GM04504 (cell line): ENCODE data around the gene SKI.

ENCODE experiments used
- DNase-seq: peaks from one replicate; pipeline ENCODE4 v3.0.0-alpha.2; 2012; ENCODE audit warnings: low read depth

Gene SKI

GRCh38 chr1:2229911-2230731 is 2.0 kb downstream of the SKI start:
- no peak for DNase-seq

DNA sequence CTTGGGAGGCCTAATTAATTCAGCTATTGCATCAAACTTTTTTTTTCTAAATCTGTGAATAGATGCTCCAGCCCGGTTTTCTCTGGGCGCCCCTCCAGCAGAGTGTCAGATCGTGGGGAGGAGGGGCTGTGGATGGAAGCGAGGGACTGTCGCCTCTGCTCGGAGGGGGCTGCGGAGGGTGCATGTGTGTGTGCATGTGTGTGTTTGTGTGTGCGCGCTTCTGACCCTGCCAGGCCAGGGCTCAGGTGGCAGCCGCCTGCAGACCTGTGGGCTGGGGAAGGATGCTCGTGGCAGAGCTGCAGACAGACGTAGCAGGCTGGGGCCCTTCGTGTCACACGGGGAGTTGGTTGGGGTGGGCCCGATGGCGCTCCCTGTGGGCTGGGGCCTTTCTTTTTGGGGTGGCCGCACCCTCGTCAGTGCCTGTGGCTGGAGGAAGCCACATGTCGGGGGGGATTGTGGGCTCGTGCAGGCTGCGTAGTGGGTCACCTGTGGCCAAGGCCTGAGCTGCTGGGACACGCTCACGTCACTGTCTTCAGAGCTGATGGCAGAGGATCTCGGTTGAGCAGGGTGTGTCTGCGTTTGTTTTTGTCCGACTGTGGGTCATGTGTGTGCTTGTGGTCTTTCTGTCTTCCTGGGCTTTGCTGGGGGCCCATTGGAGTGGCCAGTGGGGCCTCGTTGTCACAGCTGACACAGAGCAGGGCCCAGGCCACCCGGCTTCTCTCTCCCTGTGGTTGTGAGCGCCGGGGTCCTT is 2.8 kb downstream of the SKI start:
- no peak for DNase-seq

- no peak for DNase-seq
Measured at GRCh38 chr1:2231532-2232254, 3.6 kb downstream of the SKI start.

- no peak for DNase-seq
Measured at GRCh38 chr1:2232255-2232915, 4.3 kb downstream of the SKI start.

GRCh38 chr1:2232916-2233438 is 4.9 kb downstream of the SKI start:
- DNase-seq: no peak

DNA sequence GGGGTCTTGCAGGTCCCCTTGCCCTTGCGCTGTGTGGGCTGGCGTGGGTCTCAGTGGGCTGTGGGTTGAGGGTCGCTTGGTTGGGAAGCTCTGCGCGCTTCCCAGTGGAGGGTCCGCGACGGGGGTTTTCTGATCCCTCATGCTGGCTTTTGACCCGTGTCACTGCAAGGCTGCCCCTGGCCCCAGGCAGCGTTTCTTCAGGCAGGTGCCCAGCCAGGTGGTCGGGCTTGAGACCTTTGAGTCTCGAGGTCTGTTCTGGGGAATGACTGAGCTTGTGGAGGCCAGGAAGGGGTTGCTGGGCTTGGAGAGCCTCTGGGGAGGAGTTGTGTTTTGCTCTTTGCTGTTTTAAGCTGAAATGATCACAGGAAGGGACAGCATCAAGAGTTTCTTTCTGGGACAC is 5.3 kb downstream of the SKI start:
- no peak for DNase-seq

DNA sequence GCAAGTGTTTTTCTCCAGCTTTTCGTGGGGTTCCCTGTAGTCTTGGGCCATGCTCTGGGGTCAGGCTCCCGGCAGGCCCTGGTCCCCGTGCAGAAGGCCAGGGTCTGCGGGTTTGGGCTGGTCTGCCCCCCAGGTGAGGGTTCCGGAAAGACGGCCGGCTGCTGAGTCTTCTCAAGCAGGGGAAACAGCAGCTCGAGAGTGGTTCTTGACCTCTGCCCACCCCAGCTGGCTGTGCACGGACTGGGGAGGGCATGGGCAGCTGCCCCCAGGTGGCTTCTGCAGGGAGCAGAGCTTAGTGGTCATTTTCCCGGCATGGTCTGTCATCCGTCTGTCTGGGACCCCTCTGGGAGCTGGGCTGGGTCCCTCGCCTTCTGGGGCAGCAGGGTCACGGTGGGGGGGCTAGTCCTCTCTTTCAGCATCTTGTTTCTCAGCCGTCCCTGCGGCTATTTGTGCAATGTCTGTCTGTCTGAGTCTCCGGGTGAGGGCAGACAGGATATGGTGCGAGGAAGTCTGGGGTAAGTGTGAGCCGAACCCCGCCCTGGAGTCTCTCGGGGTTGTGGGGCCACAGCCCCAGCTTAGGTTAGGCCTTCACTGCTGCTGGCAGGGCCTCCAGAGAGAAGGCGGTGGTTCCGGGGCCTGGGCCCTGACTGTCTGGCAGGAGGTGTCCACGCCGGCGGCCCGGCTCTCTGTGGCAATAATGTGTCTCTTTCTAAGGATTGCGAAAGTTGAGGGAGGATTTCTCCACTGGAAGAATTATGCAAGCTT is 6.1 kb downstream of the SKI start:
- peak; percentile 91 for DNase-seq

DNA sequence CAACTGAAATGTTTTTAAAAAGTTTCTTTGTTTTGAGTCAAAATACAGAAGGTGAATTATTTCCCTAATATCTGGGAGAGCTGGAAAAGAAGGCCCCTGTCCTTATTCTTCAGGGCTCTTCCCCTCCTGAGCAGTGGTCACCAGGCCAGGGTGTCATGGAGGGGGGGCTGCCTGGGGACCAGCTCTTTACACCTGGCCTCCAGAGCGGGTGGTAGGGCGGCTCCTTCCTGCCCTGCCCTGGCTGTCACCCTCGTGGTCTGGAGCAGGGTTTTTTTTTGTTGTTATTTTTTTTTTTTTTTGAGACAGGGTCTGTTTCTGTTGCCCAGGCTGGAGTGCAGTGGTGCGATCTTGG is 6.6 kb downstream of the SKI start:
- no peak for DNase-seq

DNA sequence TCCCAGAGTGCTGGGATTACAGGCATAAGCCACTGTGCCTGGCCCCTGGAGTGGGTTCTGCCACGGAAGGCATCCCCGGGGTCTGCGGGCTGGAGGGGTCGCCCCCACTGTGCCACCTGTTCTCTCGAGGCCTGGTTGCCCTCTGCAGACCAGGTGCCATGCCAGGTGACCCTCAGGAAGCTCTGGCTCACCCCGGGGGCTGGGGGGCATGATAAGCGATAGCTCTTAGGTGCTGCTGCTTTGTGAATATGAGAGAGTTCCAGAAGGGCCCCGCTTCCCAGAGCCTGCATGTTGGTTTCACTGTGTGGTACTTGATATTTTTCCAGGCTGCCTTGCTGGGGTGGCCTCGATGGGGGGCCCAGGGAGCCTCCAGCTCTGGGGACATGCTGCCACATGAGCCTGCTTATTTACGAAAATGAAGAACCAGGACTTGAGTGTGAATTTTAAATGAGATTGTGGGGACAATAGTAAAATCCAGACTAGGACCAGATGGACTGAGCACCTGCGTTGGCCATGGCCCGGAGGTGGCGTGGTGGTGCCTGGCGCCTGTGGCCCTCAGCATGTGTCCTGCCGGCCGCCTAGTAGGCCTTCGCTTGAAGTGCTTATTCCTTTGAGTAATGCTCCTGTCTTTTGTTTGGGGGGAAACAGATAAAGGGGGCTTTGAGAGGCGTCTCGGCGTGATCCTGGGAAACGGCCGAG is 7.3 kb downstream of the SKI start:
- DNase-seq: no peak

- DNase-seq: no peak
Measured at GRCh38 chr1:2236695-2237677, 8.9 kb downstream of the SKI start.

- DNase-seq: no peak
Measured at GRCh38 chr1:2237773-2238172, 9.7 kb downstream of the SKI start.

DNA sequence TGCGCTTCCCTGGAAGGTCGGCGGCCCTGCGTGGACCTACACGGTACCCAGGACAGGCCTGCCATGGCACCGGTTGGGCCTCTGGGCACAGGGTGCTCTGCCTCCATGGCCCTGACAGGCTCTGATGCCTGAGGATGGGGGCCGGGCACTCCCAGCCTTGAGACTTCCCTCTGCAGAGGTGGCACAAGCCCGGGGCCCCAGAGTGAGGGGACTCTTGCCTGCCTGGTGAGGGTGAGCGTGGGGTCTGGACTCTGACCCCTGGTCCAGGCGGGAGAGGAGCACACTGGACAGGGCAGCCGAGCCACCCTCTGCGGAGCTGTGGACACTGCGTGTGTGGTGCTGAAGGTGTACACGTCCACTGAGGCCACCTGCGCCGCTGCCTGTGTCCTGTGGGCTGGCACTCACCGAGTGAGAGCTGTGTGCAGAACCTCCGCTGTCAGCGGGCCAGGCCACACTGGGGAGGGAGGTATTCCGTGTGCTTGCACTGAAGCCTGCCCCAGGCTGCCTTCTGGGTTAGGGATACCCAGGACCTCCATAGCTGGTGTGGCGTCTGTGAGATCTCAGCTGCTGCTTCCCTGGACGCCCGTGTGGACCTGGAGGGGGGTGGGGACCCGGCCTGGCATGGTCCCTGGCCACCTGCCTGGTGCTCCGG is 10.4 kb downstream of the SKI start:
- no peak for DNase-seq

DNA sequence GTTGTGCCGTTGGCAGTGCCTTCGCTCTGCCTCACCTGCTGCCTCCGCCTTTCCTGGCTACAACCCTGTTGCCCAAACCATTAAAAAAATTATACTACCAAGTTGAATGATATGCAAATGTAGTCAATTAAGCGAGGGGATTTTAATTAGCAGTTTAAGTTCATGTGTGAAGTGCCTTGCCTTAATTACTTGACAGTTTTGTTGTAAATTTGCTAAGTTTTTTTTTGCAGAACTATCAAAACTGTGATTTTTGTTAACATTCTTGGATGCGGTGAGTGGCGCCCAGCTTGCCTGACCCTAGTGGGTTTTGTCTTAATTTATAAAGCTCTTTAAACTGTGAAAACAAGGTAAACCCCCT is 10.9 kb downstream of the SKI start:
- no peak for DNase-seq

DNA sequence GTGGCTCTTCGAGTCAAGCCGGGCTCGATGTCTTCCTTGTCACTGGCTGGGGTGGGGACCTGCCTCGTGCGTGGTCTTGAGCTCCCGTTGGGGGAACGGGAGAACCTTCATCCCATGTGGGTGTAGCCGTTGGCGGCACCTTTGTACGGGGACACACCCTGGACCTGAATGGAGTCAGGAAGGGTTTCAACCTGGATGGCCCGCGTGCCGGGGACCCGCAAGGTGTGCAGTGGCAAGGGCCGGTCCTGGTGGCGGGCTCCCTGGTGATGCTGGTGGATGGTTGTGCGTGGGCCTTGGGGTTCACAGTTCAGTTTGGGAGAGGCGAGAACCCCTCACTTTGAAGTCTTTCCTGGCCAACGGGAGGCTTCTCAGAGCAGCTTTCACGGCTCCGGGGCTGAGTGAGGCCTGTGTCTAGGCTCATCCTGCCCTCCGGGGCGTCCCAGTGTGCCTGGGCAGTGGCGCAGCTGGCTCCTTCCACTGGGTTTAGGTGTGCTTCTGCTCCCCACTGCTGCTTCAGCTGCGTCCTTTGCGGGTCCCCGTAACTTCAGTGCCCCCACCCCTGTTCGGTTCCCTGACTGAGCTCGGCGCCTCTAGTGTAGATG is 11.4 kb downstream of the SKI start:
- DNase-seq: no peak

DNA sequence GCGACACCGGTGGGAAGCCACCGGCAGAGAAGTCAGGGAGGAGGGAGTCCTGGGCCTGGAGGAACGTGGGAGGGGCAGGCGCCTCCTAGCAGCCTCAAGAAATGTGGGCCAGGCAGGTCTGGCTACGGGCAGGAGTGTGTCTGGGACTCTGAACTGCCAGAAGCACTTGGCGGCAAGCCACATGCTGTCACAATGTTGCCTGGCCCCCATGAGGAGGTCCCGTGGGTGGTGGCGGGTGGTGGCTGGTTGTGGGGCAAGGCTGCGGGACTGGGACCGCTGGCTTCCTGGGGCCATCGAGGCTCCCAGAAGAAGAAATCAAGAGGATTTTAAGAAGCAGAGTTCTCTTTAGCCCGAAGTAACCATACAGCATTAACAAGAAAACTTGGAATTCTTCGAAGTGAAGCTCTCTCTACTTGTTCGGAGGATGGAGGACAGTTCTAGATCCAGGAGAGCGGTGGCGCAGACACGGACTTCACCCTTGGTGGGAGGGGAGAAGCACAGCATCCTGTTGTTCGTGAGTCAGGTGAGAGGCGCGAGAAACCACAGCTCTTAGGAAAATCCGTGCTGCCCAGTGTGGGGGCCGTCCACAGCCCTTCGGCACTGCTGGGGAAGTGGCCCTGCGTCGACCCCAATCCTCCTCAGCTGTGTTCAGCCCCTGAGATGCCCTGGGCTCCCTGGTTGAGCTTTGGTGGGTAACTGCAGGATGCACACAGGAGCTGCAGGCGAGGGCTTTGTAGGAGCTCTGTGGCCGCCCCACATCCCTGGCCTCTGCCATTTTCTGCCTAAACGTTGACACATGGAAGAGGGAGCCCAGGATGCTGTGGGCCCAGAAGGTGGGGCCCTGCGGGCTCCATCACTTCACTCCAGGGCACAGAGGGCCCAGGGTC is 12.4 kb downstream of the SKI start:
- DNase-seq: no peak

GRCh38 chr1:2241820-2242219 is 13.7 kb downstream of the SKI start:
- DNase-seq: no peak

- DNase-seq: no peak
Measured at GRCh38 chr1:2242814-2243725, 15.0 kb downstream of the SKI start.
